GM20000 (cell line): ENCODE results near the gene ADARB2.

ENCODE experiments used
- DNase-seq: peaks from one replicate; pipeline ENCODE4 v3.0.0; 2012; ENCODE audit warnings: low spot score
- TF ChIP-seq, protein P1 (sequence below): IDR thresholded peaks from 2 replicates; pipeline ENCODE4 v1.5.1; 2012; ENCODE audit warnings: mild to moderate bottlenecking, control low read depth; ENCODE audit errors: extremely low read depth, missing control alignments

Gene ADARB2

GRCh38 chr10:1451941-1452340 lies 285.4 kb downstream of the ADARB2 start:
- DNase-seq, result no peak
- TF ChIP-seq, protein P1, sequence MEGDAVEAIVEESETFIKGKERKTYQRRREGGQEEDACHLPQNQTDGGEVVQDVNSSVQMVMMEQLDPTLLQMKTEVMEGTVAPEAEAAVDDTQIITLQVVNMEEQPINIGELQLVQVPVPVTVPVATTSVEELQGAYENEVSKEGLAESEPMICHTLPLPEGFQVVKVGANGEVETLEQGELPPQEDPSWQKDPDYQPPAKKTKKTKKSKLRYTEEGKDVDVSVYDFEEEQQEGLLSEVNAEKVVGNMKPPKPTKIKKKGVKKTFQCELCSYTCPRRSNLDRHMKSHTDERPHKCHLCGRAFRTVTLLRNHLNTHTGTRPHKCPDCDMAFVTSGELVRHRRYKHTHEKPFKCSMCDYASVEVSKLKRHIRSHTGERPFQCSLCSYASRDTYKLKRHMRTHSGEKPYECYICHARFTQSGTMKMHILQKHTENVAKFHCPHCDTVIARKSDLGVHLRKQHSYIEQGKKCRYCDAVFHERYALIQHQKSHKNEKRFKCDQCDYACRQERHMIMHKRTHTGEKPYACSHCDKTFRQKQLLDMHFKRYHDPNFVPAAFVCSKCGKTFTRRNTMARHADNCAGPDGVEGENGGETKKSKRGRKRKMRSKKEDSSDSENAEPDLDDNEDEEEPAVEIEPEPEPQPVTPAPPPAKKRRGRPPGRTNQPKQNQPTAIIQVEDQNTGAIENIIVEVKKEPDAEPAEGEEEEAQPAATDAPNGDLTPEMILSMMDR, result no peak

DNA sequence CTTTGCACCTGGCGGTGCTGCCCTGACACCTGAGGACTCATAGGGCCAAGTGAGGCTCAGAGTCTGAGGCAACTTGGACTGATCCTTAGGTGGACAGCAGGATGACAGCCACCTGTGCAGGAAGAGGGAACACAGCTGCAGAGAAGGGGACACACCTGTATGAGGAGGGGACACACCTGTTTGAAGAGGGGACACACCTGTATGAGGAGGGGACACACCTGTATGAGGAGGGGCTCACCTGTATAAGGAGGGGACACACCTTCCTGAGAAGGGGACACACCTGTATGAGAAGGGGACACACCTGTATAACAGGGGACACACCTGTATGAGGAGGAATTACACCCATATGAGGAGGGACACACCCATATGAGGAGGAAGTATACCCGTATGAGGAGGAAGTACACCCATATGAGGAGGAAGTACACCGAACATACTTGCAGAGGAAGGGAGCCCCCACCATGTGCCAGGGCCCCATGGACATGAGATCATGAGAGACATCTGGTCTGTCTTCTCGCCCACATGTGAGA lies 285.9 kb downstream of the ADARB2 start:
- TF ChIP-seq, protein P1, result no peak
- DNase-seq, result no peak

DNA sequence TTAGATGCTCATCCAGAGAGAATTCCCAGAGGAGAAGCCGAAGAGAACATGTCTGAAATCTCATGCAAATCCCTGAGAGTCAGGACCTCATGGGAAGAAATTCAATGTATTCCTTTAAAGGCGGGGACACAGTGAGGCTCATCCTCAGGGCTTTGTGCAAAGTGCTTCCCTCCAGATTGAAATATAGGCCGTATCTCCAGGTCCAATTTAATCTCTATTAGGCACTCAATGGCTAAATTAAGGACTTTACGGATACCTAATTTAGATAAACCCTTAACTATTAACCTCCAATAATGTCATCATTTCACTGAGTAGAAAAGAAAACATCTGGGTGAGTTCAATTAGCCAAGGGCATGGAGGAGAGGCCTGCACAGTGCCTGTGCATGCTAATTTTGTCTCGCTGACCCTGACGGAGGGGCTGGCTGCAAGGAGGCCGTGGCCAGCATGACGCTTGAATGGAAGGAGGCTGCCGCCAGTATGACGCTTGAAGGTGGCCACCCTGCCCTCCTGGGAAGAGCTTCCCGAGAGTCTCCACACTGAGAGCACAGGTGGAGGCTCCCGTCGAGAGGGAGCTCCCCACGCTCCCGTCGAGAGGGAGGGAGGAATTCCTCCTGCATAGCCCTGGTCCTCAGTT lies 287.6 kb downstream of the ADARB2 start:
- no peak for DNase-seq
- TF ChIP-seq, protein P1, result no peak

GRCh38 chr10:1449021-1449420 lies 288.3 kb downstream of the ADARB2 start:
- no peak for DNase-seq
- TF ChIP-seq, protein P1, result no peak

GRCh38 chr10:1448252-1448930 lies 288.9 kb downstream of the ADARB2 start:
- TF ChIP-seq, protein P1, result no peak
- DNase-seq, result no peak

DNA sequence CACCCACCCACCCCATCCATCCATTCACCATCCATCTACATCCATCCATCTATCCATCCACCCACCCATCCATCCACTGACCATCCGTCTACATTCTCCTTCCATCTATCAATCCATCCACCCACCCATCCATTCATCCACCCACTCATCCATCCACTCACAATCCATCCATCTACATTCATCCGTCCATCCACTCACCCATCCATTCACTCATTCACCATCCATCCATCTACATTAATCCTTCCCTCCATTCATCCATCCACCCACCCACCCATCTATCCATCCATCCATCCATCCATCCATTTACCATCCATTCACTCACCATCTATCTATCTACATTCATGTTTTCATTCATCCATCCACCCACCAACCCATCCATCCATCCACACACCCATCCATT lies 292.5 kb downstream of the ADARB2 start:
- TF ChIP-seq, protein P1, result no peak
- DNase-seq, result no peak

DNA sequence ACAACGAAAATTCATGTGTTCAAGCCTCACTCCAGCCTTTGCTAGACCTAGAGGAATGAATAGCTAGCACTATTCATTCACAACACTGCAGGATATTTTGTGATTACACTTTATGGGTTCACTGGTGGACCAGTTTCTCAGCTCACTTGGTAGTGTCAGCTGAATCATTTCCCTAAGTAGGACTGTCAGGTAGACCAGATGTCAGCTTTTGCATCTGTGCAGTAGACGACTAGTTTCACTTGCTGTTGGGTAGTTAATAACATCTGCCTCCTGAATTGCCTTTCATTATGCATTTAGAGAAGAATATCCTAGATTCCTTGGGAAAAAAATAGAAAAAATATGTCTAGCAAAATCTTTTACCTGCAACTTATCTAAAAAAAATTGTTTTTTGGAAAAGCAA lies 296.4 kb downstream of the ADARB2 start:
- TF ChIP-seq, protein P1, result no peak
- DNase-seq, result no peak
